ENCODE data around the gene RAB3IL1.

RAB3IL1 gene

GRCh38 chr11:61951484-61952135 lies 34.2 kb upstream of the RAB3IL1 start:
- DNase-seq: no peak

GRCh38 chr11:61950035-61950547 lies 32.7 kb upstream of the RAB3IL1 start, which contains the start of gene BEST1:
TSS of gene BEST1 (plus strand) at chr11:61950351. CDS start at chr11:61951807, 1,456 bp downstream.
- DNase-seq: no peak

- peak; percentile 31 for DNase-seq
Observed at GRCh38 chr11:61949169-61950034, 32.0 kb upstream of the RAB3IL1 start.

- no peak for DNase-seq
Observed at GRCh38 chr11:61948505-61948904, 31.1 kb upstream of the RAB3IL1 start.

- peak; percentile 42 for DNase-seq
Observed at GRCh38 chr11:61947486-61948210, 30.3 kb upstream of the RAB3IL1 start.

GRCh38 chr11:61946894-61947293 lies 29.5 kb upstream of the RAB3IL1 start:
- no peak for DNase-seq

- DNase-seq: no peak
Observed at GRCh38 chr11:61945191-61945590, 27.8 kb upstream of the RAB3IL1 start.

GRCh38 chr11:61940466-61940865 lies 23.1 kb upstream of the RAB3IL1 start:
- no peak for DNase-seq

GRCh38 chr11:61935861-61936260 lies 18.5 kb upstream of the RAB3IL1 start:
- no peak for DNase-seq

GRCh38 chr11:61930933-61931332 lies 13.6 kb upstream of the RAB3IL1 start:
- no peak for DNase-seq

GRCh38 chr11:61928606-61929005 lies 11.2 kb upstream of the RAB3IL1 start:
- DNase-seq: no peak

GRCh38 chr11:61927501-61927900 lies 10.1 kb upstream of the RAB3IL1 start:
- no peak for DNase-seq

GRCh38 chr11:61926235-61926634 lies 8.9 kb upstream of the RAB3IL1 start:
- DNase-seq: no peak

- DNase-seq: no peak
Observed at GRCh38 chr11:61925736-61926135, 8.4 kb upstream of the RAB3IL1 start.

- DNase-seq: no peak
Observed at GRCh38 chr11:61924064-61924455, 6.7 kb upstream of the RAB3IL1 start.

- DNase-seq: no peak
Observed at GRCh38 chr11:61923166-61924063, 6.0 kb upstream of the RAB3IL1 start.

- no peak for DNase-seq
Observed at GRCh38 chr11:61922539-61922938, 5.2 kb upstream of the RAB3IL1 start.

- DNase-seq: no peak
Observed at GRCh38 chr11:61921446-61921845, 4.1 kb upstream of the RAB3IL1 start.

GRCh38 chr11:61919705-61920631 lies 2.6 kb upstream of the RAB3IL1 start:
- no peak for DNase-seq

- DNase-seq: no peak
Observed at GRCh38 chr11:61918938-61919704, 1.8 kb upstream of the RAB3IL1 start.

Measured in DMS 273 treated with DMSO at 0.1 percent for 48 hours (cell line).